ENCODE data around the gene COA1.

Gene COA1

GRCh38 chr7:43591558-43592180, 137.7 kb downstream of the COA1 start:
- no peak for DNase-seq (ENCODE audit: low read depth in 2 of 2)

- no peak for DNase-seq (ENCODE audit: low read depth in 2 of 2)
These were observed 138.3 kb downstream of the COA1 start for GRCh38 chr7:43590862-43591557.

- DNase-seq (ENCODE audit: low read depth in 2 of 2) = no peak
These were observed 139.6 kb downstream of the COA1 start for GRCh38 chr7:43589728-43590127.
